ENCODE results near the gene CCT6A. TPM values are rescaled to one million over a fixed set of nuclear protein-coding genes. Genes with fewer than 3 reads are reported as not detected.
A peak's percentile ranks its signal among the peaks of the same experiment; 100 is the strongest.
"Not testable (repeated sequence)": the region's sequence is repeated elsewhere in the genome, so short reads cannot be mapped to it uniquely, and the experiment has no call there.

CCT6A gene
- total RNA-seq, 1 donor from 2014 or later = 229 TPM

GRCh38 chr7:56097700-56098099, 46.1 kb downstream of the CCT6A start:
- no peak for DNase-seq (ENCODE audit: low read depth in 2 of 2)

GRCh38 chr7:56098187-56099008, 46.8 kb downstream of the CCT6A start:
- DNase-seq (ENCODE audit: low read depth in 2 of 2) = not testable (repeated sequence)

- DNase-seq (ENCODE audit: low read depth in 2 of 2) = no peak
Observed at GRCh38 chr7:56099653-56100052, 48.1 kb downstream of the CCT6A start.

- not testable (repeated sequence) for DNase-seq (ENCODE audit: low read depth in 2 of 2)
Observed at GRCh38 chr7:56104138-56104537, 52.6 kb downstream of the CCT6A start.

GRCh38 chr7:56105508-56105907, 53.9 kb downstream of the CCT6A start:
- DNase-seq (ENCODE audit: low read depth in 2 of 2) = peak; percentile 67 to 82

GRCh38 chr7:56106108-56107073, 54.8 kb downstream of the CCT6A start, which contains the start of gene CHCHD2:
Gene CHCHD2 (minus strand): TSS chr7:56106476. CDS start chr7:56106413, 63 bp downstream.
- DNase-seq (ENCODE audit: low read depth in 2 of 2) = peak; percentile 98 to 99

GRCh38 chr7:56107954-56108258, 56.3 kb downstream of the CCT6A start:
- DNase-seq (ENCODE audit: low read depth in 2 of 2) = no peak

GRCh38 chr7:56110611-56111010, 59.0 kb downstream of the CCT6A start:
- DNase-seq (ENCODE audit: low read depth in 2 of 2) = no peak

GRCh38 chr7:56112244-56112643, 60.7 kb downstream of the CCT6A start:
- not testable (repeated sequence) for DNase-seq (ENCODE audit: low read depth in 2 of 2)

Other genes with a start within 250 kb of the CCT6A start
- gene SEPTIN14, start 189.0 kb upstream of the CCT6A start, total RNA-seq = not detected in 2 replicates
- 2.1 and 2.6 TPM in 2 replicates for gene ZNF713, start 164.3 kb upstream of the CCT6A start, total RNA-seq
- 17.4 and 18.1 TPM in 2 replicates for gene MRPS17, start 99.9 kb upstream of the CCT6A start, total RNA-seq
- 41.3 and 43.9 TPM in 2 replicates for gene NIPSNAP2, start 87.2 kb upstream of the CCT6A start, total RNA-seq
- gene PSPH, start 321 bp upstream of the CCT6A start, total RNA-seq = 21.5 and 29.1 TPM in 2 replicates
- gene SUMF2, start 12.5 kb downstream of the CCT6A start, total RNA-seq = 151 and 194 TPM in 2 replicates
- 0.13 and 0.38 TPM in 2 replicates for gene PHKG1, start 41.2 kb downstream of the CCT6A start, total RNA-seq
- gene CHCHD2, start 54.7 kb downstream of the CCT6A start, total RNA-seq = 237 and 295 TPM in 2 replicates
- not detected in 2 replicates for gene NUPR2, start 64.7 kb downstream of the CCT6A start, total RNA-seq